Measurements from ENCODE around the gene EIF5AL1. TPM values are rescaled to one million over a fixed set of nuclear protein-coding genes. Genes with fewer than 3 reads are reported as not detected.

The EIF5AL1 gene
- total and polyA plus RNA-seq, 11 donors, result 0.06 to 0.97 (median 0.38) TPM; not detected in 1

DNA sequence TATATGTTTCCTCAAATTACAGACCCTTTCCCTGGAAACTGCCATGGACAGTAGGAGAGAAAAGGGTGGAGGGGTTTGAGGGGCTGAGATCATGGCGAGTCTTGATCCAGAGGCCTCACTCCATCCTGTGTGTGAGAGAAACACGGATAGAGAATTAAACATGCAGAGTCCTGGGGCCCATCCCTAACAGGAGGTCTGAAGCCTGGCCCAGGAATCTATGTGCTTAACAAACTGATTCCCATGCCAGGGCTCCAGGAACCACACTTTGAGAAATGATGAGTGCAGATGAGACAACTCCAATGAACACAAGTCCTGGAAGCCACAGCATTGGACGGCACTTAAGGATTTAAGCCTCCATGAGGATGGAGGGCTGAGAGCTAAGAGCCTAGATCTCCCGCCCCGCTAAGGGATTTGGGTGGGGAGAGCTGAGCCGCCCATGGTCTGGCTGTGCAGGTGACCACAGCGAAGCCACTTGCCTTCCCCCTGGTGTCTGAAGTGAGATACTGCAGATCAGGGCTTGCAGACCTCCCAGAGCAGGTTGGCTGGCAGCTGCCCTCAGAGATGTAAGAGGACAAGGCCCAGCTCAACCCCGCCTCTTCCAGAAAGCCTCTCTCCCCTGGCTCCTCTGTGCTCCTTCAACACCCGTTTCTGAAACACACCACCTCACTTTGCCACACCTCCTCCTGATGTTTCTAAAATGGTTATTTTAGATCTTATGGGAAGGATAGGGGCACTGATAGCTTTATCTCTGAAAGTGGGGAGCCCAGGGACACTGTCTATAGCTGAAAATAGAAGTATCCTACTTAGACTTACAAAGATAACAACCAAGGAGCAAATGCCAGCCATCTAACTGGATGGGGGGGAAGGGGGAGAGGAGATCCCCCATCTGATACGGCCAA is 24.8 kb upstream of the EIF5AL1 start:
- peak in 4 of 5 donors; percentile 46 to 68 (median 58) for DNase-seq
- H3K4me1 ChIP-seq, result peaks cover 0 to 49% (median 15%) of the 10 kb centered on the region in 12 donors

GRCh38 chr10:79488336-79488735 is 24.0 kb upstream of the EIF5AL1 start:
- WGBS, 4 donors, result 69 to 81% (median 74%) methylated on average over 4 to 5 of the region's 5 CpGs
- Histone ChIP-seq H3K9me3 (no peaks in the 10 kb centered on the region), H3K36me3 (no peaks in the 10 kb centered on the region), H3K27ac (peak overlapping the region in 11 of 12 donors; percentile 24 to 76 (median 50)), H3K27me3 (no peaks in the 10 kb centered on the region), H3K4me1 (peaks cover 0 to 46% (median 15%) of the 10 kb centered on the region in 12 donors), H3K4me3 (no peak overlapping the region)
- intact Hi-C loops (cut with DNase I), result loop anchor here in 6 of 10 donors (1.0 to 5.0 kb wide), 3 partner anchors 111 to 116 kb away; no protein-coding TSS in a partner anchor
- TF ChIP-seq, protein P1, sequence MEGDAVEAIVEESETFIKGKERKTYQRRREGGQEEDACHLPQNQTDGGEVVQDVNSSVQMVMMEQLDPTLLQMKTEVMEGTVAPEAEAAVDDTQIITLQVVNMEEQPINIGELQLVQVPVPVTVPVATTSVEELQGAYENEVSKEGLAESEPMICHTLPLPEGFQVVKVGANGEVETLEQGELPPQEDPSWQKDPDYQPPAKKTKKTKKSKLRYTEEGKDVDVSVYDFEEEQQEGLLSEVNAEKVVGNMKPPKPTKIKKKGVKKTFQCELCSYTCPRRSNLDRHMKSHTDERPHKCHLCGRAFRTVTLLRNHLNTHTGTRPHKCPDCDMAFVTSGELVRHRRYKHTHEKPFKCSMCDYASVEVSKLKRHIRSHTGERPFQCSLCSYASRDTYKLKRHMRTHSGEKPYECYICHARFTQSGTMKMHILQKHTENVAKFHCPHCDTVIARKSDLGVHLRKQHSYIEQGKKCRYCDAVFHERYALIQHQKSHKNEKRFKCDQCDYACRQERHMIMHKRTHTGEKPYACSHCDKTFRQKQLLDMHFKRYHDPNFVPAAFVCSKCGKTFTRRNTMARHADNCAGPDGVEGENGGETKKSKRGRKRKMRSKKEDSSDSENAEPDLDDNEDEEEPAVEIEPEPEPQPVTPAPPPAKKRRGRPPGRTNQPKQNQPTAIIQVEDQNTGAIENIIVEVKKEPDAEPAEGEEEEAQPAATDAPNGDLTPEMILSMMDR (IDR thresholded peaks at IDR 0.05), result no peak
- DNase-seq, result peak; percentile 44 to 76 (median 72)
- ATAC-seq, result peak; percentile 13 to 78 (median 74)

More for the DNA sequence above, 24.8 kb upstream of the EIF5AL1 start:
- Histone ChIP-seq H3K27me3 (no peaks in the 10 kb centered on the region), H3K9me3 (no peaks in the 10 kb centered on the region), H3K27ac (peak overlapping the region in 11 of 12 donors; percentile 24 to 76 (median 50)), H3K4me3 (no peak overlapping the region), H3K36me3 (no peaks in the 10 kb centered on the region)
- ATAC-seq, result peak; percentile 31 to 67 (median 61)
- 52 to 63% (median 53%) methylated on average over 8 to 10 of the region's 10 CpGs for whole genome bisulfite sequencing, 4 donors
- TF ChIP-seq, protein P1 (IDR thresholded peaks at IDR 0.05), result peak; percentile 63 to 81 (median 71)
- no peak for TF ChIP-seq POLR2A (IDR thresholded peaks at IDR 0.05)
- intact Hi-C loops (cut with DNase I), result loop anchor here (1.0 to 5.0 kb wide), 4 partner anchors 20 to 115 kb away; no protein-coding TSS in a partner anchor

DNA sequence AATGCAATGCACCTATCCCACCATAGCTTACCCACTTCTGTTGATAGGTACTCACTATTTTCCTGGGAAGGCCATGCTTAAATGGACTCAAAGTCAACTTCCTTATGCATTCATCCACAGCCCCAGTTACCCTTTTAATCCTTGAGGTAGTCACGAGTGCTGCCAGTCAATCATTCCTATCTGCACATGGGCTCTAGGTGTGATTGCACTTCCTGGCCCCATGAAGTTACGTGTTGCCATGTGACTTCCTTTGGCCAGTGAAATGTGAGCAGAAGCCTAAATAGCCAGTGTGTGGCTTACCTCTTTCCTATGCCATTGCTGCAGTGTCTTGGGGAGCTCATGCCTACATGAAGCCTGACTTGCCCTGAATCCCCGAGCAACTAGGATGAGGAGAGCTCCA is 23.5 kb upstream of the EIF5AL1 start:
- WGBS, 4 donors, result 69 to 83% (median 75%) methylated on average over 3 of the region's 3 CpGs
- Histone ChIP-seq H3K4me1 (peaks cover 0 to 40% (median 12%) of the 10 kb centered on the region in 12 donors), H3K4me3 (no peak overlapping the region), H3K27me3 (no peaks in the 10 kb centered on the region), H3K27ac (peak overlapping the region in 5 of 12 donors; percentile 29 to 55 (median 46)), H3K9me3 (no peaks in the 10 kb centered on the region), H3K36me3 (no peaks in the 10 kb centered on the region)
- DNase-seq (no peak), ATAC-seq (no peak)
- TF ChIP-seq, protein P1 (IDR thresholded peaks at IDR 0.05), result no peak
- no peak for TF ChIP-seq POLR2A (IDR thresholded peaks at IDR 0.05)
- intact Hi-C loops (cut with DNase I), result loop anchor here in 6 of 10 donors (1.0 to 5.0 kb wide), 3 partner anchors 112 to 117 kb away; no protein-coding TSS in a partner anchor
